Activated naive CD4-positive, alpha-beta T cell treated with anti-CD3 and anti-CD28 coated beads, Interleukin-2, amount 10 ng/mL, durations not matched to agents 7 days and 5 days (primary cell): ENCODE results near the gene TGDS.
"Not testable (repeated sequence)": the region's sequence is repeated elsewhere in the genome, so short reads cannot be mapped to it uniquely, and the experiment has no call there.

Source experiments
- CTCF ChIA-PET: fragments of 350-600 bp; sonication (Branson Sonifier 250); formaldehyde crosslinking; loops from one replicate; lab custom pipeline; 2021; ENCODE audit warnings: antibody characterized with exemption; lab: Charles Lee
- DNase-seq: peaks from one replicate; pipeline ENCODE4 v3.0.0-alpha.2; 2020
- H3K27ac Mint-ChIP-seq: one replicate; pipeline ENCODE4 v1.8.0; 2021; ENCODE audit warnings: mild to moderate bottlenecking, moderate library complexity, mixed read lengths
- H3K27me3 Mint-ChIP-seq: one replicate; pipeline ENCODE4 v1.8.0; 2021; ENCODE audit warnings: mild to moderate bottlenecking, mixed read lengths
- H3K36me3 Mint-ChIP-seq: one replicate; pipeline ENCODE4 v1.8.0; 2021; ENCODE audit warnings: mixed read lengths
- H3K4me1 Mint-ChIP-seq: one replicate; pipeline ENCODE4 v1.8.0; 2021; ENCODE audit warnings: mixed read lengths
- H3K4me3 Mint-ChIP-seq: one replicate; pipeline ENCODE4 v1.8.0; 2021; ENCODE audit warnings: mild to moderate bottlenecking, moderate library complexity, mixed read lengths
- H3K9me3 Mint-ChIP-seq: one replicate; pipeline ENCODE4 v1.8.0; 2021; ENCODE audit warnings: mixed read lengths

Gene TGDS

GRCh38 chr13:94535231-94535630 lies 60.7 kb downstream of the TGDS start:
- H3K27me3 Mint-ChIP-seq: no peaks in the 10 kb centered on the region
- no peak overlapping the region for H3K4me3 Mint-ChIP-seq
- no peak for DNase-seq
- no peaks in the 10 kb centered on the region for H3K9me3 Mint-ChIP-seq
- no peak overlapping the region for H3K27ac Mint-ChIP-seq
- H3K4me1 Mint-ChIP-seq: peaks cover 12% of the 10 kb centered on the region
- CTCF ChIA-PET: interaction anchor here (1.0 to 1.1 kb wide), 2 partner anchors 19 to 100 kb away, joined by 3 to 4 read pairs; no protein-coding TSS in a partner anchor
- no peaks in the 10 kb centered on the region for H3K36me3 Mint-ChIP-seq

DNA sequence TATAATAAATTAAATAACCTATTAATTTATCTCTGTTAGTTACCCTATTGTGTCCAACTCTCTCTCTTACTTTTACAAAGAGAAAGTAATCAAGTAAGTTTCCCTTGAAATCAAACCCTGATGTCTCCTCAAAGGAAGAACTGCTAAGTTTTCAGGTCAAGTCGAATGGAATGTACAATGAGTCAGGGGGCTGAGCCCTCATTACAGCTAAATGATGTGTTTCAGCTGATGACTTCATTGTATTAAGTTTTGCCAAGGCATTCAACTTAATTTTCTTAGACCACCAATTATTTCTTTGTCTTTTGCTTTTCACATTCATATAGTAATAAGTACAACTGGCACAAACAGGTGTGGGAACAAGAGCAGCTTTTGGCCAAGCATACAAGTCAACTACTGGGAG lies 61.8 kb downstream of the TGDS start:
- peaks cover 12% of the 10 kb centered on the region for H3K4me1 Mint-ChIP-seq
- CTCF ChIA-PET: no interaction called here
- no peaks in the 10 kb centered on the region for H3K36me3 Mint-ChIP-seq
- no peak overlapping the region for H3K4me3 Mint-ChIP-seq
- no peak overlapping the region for H3K27ac Mint-ChIP-seq
- no peaks in the 10 kb centered on the region for H3K9me3 Mint-ChIP-seq
- no peak for DNase-seq
- H3K27me3 Mint-ChIP-seq: no peaks in the 10 kb centered on the region

GRCh38 chr13:94532278-94532677 lies 63.7 kb downstream of the TGDS start:
- H3K4me3 Mint-ChIP-seq, H3K36me3 Mint-ChIP-seq, H3K9me3 Mint-ChIP-seq, H3K27me3 Mint-ChIP-seq, CTCF ChIA-PET, DNase-seq, H3K27ac Mint-ChIP-seq: not testable (repeated sequence)
- peaks cover 12% of the 10 kb centered on the region for H3K4me1 Mint-ChIP-seq

DNA sequence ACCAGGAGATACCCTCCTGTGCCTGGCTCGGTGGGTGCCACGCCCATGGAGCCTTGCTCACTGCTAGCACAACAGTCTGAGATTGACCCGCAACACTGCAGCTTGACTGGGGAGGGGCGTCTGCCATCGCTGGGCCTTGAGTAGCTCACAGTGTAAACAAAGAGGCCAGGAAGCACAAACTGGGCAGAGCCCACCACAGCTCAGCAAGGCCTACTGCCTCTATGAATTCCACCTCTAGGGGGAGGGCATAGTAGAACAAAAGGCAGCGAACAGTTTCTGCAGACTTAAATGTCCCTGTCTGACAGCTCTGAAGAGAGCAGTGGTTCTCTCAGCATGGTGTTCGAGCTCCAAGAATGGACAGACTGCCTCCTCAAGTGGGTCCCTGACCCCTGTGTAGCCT lies 69.0 kb downstream of the TGDS start:
- not testable (repeated sequence) for H3K27me3 Mint-ChIP-seq, H3K36me3 Mint-ChIP-seq, DNase-seq, H3K9me3 Mint-ChIP-seq, H3K4me3 Mint-ChIP-seq, H3K4me1 Mint-ChIP-seq, H3K27ac Mint-ChIP-seq
- CTCF ChIA-PET: interaction anchor here (1.0 kb wide), 1 partner anchor 55 kb away, joined by 3 read pairs; no protein-coding TSS in a partner anchor

DNA sequence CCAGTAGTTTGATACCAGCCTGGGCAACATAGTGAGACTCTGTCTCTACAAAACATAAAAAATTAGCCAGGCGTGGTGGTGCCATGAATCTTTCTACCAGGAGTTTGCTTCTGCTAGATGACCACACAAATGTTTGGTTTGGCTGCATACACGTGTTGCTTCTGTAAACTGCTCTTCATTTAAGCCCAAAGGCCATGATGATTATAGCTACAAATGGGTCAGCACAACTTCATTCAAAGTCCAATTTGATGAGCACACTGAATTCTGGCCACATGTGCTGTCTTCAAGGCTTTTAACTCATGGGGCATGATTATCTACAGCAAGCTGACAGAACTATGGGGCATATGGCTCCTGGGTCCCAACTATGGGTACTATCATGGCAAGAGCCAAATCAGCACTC lies 70.2 kb downstream of the TGDS start:
- H3K4me3 Mint-ChIP-seq: no peak overlapping the region
- no peaks in the 10 kb centered on the region for H3K4me1 Mint-ChIP-seq
- CTCF ChIA-PET: no interaction called here
- no peaks in the 10 kb centered on the region for H3K36me3 Mint-ChIP-seq
- H3K9me3 Mint-ChIP-seq: no peaks in the 10 kb centered on the region
- no peak for DNase-seq
- H3K27me3 Mint-ChIP-seq: no peaks in the 10 kb centered on the region
- H3K27ac Mint-ChIP-seq: no peak overlapping the region

DNA sequence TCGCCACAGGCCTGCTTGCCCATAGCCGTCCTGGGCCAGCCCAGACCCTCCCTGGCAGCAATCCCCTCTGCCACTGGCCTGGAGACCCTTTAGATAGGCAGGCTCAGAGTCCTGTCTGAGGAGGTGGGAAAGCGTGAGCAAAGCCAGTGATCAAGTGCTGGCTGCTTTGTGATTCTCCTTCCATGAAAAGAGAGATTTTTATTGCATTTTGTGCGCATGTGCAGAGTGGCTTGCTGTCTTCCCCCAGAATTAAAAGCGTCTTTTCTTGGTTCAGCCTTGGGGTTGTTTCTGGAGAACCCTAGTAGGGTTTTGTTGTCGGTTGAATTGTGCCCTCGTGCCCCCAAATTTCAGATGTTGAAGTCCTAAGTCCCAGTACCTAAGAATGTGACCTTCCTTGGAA lies 71.5 kb downstream of the TGDS start:
- no peaks in the 10 kb centered on the region for H3K27me3 Mint-ChIP-seq
- H3K36me3 Mint-ChIP-seq: no peaks in the 10 kb centered on the region
- H3K9me3 Mint-ChIP-seq: no peaks in the 10 kb centered on the region
- DNase-seq: no peak
- CTCF ChIA-PET: no interaction called here
- no peak overlapping the region for H3K27ac Mint-ChIP-seq
- H3K4me3 Mint-ChIP-seq: no peak overlapping the region
- no peaks in the 10 kb centered on the region for H3K4me1 Mint-ChIP-seq
